BE2C (cell line): ENCODE data around the gene RBM25.

ENCODE experiments used
- DNase-seq: peaks from one replicate; pipeline ENCODE4 v3.0.0-alpha.2; 2020
- H3K27me3 ChIP-seq: fragments of 250-450 bp; sonication (Bioruptor Pico); 2 replicates; pipeline ENCODE4 v1.5.1; 2020; ENCODE audit warnings: mild to moderate bottlenecking
- H3K36me3 ChIP-seq: fragments of 250-450 bp; sonication (Bioruptor Pico); 2 replicates; pipeline ENCODE4 v1.5.1; 2020; ENCODE audit warnings: mild to moderate bottlenecking
- H3K4me1 ChIP-seq: fragments of 250-450 bp; sonication (Bioruptor Pico); 2 replicates; pipeline ENCODE4 v1.5.1; 2020
- H3K4me3 ChIP-seq: 2 replicates; pipeline ENCODE4 v1.5.1; 2011; ENCODE audit warnings: low read depth, low read length
- H3K9me3 ChIP-seq: fragments of 250-450 bp; sonication (Bioruptor Pico); 2 replicates; pipeline ENCODE4 v1.5.1; 2020
- CTCF ChIP-seq: IDR thresholded peaks from 2 replicates; pipeline ENCODE4 v1.5.1; 2012; ENCODE audit warnings: mild to moderate bottlenecking, low read depth, low read length

Gene RBM25

GRCh38 chr14:73149753-73150152 lies 91.4 kb downstream of the RBM25 start:
- H3K9me3 ChIP-seq: no peaks in the 10 kb centered on the region
- no peak for DNase-seq
- H3K36me3 ChIP-seq: no peaks in the 10 kb centered on the region
- H3K4me1 ChIP-seq: no peaks in the 10 kb centered on the region
- H3K4me3 ChIP-seq: no peak overlapping the region
- no peak for TF ChIP-seq CTCF
- no peaks in the 10 kb centered on the region for H3K27me3 ChIP-seq

DNA sequence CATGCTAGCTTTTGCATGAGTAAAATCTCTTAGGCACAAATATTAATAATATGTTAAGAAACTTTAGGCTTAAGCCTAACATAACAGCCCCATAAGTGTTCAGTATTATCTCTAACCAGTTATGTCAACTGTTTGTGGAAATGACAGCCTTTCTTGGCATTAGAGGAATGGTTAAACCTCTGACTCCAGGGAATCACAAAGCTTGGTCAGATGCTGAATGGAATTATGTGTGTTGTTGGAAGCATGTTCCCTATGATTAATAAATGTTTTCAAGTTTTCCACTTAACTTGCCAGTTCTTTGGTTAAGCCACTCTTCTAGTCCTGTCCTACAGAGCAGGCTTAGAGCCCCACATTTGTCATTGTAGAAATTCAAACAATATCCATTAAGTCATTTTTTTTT lies 94.9 kb downstream of the RBM25 start:
- no peak for DNase-seq
- no peaks in the 10 kb centered on the region for H3K9me3 ChIP-seq
- no peaks in the 10 kb centered on the region for H3K4me1 ChIP-seq
- TF ChIP-seq CTCF: no peak
- no peak overlapping the region for H3K4me3 ChIP-seq
- no peaks in the 10 kb centered on the region; the same call in 1 of the 2 replicates for H3K36me3 ChIP-seq
- no peaks in the 10 kb centered on the region for H3K27me3 ChIP-seq

GRCh38 chr14:73162251-73162650 lies 103.9 kb downstream of the RBM25 start:
- Histone ChIP-seq H3K36me3 (peaks cover 4% of the 10 kb centered on the region; the same call in 1 of the 2 replicates), H3K9me3 (no peaks in the 10 kb centered on the region), H3K27me3 (no peaks in the 10 kb centered on the region), H3K4me1 (no peaks in the 10 kb centered on the region), H3K4me3 (no peak overlapping the region)
- no peak for DNase-seq
- no peak for TF ChIP-seq CTCF

DNA sequence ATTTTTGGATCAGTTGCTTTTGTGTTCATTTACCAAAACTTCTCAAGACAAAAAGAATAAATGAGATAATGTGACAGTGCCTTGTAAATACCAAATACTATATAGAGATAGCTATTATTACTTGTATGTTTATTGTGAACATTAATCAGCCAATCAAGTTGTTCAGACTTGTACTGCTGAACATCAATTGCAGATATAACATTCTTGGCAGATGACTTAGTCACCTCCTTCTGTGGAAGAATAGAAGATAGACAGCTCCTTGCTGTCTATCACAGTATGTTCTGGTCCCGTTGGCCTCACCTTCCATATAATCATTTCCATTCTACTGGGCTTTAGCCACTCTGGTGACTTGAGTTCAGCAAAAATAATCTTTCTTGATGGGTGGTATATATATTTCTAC lies 108.1 kb downstream of the RBM25 start:
- no peak for TF ChIP-seq CTCF
- Histone ChIP-seq H3K9me3 (no peaks in the 10 kb centered on the region), H3K4me1 (no peaks in the 10 kb centered on the region), H3K4me3 (no peak overlapping the region), H3K27me3 (no peaks in the 10 kb centered on the region), H3K36me3 (peaks cover 5% of the 10 kb centered on the region; the same call in 1 of the 2 replicates)
- no peak for DNase-seq

DNA sequence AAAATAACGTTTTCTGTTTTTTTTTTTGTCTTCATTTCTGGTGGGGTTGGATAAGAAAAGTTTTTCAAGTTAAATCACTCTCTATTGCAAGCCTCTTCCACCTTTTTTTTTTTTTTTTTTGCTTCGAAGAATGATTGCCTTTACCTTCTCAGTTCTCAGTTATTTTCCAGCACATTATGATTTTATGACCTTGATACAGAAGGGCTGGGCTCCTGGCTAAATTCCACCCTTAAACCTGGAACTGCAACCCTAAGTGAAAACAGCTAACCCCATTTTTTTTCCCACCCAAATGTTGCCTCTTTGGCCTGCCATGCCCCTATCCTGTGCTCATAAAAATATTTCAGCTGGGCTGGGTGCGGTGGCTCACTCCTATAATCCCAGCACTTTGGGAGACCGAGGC lies 109.4 kb downstream of the RBM25 start:
- Histone ChIP-seq H3K9me3 (no peaks in the 10 kb centered on the region), H3K4me1 (no peaks in the 10 kb centered on the region), H3K27me3 (no peaks in the 10 kb centered on the region), H3K4me3 (no peak overlapping the region), H3K36me3 (peaks cover 5% of the 10 kb centered on the region)
- DNase-seq: no peak
- no peak for TF ChIP-seq CTCF

DNA sequence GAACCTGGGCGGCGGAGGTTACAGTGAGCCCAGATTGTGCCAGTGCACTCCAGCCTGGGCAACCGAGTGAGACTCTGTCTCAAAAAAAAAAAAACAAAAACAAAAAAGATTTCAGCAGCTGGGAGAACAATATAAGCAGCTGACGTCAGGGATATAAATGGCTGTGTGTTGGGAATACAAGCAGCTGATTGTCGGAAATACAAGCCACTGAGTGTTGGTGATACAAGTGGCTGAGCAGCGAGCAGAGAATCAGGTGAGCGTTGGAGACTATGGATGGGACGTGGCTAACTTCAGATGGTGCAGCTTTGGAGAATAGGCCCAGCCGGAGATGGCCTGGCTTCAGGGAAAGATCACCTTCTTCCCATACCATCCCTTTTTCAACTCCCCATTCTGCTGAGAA lies 109.9 kb downstream of the RBM25 start:
- H3K4me1 ChIP-seq: no peaks in the 10 kb centered on the region
- no peaks in the 10 kb centered on the region for H3K27me3 ChIP-seq
- TF ChIP-seq CTCF: no peak
- no peak overlapping the region for H3K4me3 ChIP-seq
- peaks cover 5% of the 10 kb centered on the region for H3K36me3 ChIP-seq
- DNase-seq: no peak
- no peaks in the 10 kb centered on the region for H3K9me3 ChIP-seq
